GM18520 (cell line): ENCODE data around the gene SLC35E1.

ENCODE experiments used
- ATAC-seq: cut with Tn5 transposase; IDR thresholded peaks from one replicate; pipeline ENCODE4 v1.9.1; 2021; ENCODE audit not compliant: unreplicated experiment

Gene SLC35E1

DNA sequence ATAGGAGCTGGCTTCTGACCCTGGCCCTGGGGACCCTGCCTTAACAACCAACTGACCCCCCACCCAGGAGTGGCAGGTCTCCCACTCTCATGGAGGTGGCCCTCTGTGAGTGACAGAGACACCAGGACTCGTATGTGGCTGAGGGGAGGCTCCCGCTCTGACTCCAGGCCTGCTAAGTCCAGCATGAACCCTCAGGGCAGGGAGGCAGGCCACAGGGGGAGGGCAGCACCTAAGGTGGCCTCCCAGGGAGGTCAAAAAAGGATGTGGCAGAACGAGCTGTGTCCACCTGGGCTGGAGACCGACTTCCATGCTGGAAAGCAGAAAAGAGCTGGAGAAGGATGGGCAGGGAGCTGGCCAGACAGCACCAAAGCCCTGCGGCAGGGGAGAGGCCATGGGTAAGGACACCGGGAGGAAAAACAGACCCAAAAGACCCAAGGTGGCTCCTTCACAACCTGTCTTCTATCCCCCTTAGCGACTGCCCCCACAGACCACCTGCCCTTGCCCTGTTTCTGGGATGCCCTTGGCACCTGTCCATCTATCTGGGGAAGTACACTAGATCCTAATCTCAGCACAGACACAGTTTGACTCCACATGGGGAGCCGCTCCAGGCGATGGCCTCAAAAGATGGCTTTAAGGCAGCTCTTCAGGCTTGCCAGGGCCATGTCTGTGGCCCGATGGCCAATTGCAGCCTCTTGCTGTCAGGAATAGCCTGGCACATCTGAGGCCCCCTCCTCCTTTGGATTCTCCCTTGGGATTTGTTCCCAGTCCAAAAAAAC lies 10.5 kb upstream of the SLC35E1 start:
- ATAC-seq: no peak

GRCh38 chr19:16581971-16582343 lies 9.7 kb upstream of the SLC35E1 start:
- no peak for ATAC-seq

DNA sequence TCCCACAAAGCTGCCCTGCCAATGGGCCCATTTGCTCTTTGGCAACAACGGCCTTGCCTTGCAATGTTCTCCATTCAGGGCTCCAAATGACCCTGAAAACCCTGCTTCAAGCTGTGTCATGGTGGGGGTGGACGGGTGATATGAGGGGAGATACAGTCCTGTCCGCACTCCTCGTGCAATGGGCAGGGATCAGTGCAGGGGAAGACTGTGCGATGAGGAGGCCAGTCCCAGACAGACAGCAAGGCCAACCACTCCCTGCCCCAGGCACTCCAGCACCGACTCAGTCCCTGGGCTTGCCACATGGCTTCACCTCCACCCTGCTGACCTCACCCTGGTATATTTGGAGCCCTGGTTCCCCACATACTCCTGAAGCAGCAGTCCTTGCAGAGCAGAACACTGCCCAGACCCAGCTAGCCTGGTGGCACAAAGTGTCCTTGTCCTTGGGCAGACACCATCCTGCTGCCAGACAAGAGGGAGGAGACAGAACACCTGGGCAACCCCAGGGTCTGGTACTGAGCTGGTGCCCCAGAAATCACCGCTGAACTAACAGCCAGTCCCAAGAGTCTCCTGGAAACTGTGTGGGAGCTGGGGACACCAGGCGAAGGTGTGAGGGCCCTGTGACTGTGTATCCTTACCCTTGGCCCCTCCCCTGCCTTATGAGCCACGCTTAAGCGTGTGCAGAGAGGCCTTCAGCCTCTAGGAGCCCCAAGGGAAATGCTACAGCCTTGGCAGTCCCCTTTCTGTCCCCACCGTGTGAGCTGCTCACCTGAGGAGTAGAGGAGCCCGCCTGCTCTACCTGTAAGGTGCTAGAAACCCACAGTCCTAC lies 9.1 kb upstream of the SLC35E1 start:
- ATAC-seq: no peak

GRCh38 chr19:16579381-16579780 lies 7.2 kb upstream of the SLC35E1 start:
- ATAC-seq: no peak

DNA sequence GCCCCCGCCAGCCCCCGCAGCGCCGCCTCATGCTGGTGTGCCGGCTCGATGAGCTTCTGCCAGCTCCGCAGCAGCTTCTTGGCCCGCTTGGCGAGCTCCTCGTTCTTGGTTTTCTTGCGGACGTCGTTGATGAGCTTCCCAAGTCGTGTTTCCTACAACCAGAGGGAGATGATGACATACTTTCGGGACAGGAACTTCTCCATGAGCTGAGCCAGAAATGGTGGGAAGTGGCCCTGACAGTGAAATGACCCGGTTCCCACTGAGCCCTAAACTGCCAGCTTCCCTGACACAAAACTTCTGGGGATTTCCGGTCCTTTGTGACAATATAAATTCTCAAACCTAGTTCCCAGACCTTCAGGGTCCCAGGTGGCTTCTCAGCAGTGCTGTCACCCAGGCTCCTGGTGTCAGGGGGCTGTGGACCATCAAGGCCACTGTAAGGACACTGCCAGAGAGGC lies 5.3 kb upstream of the SLC35E1 start:
- no peak for ATAC-seq

- no peak for ATAC-seq
Observed at GRCh38 chr19:16576690-16577530, 4.7 kb upstream of the SLC35E1 start.

- no peak for ATAC-seq
Observed at GRCh38 chr19:16575861-16576689, 3.9 kb upstream of the SLC35E1 start.

GRCh38 chr19:16575282-16575681 lies 3.1 kb upstream of the SLC35E1 start:
- no peak for ATAC-seq

DNA sequence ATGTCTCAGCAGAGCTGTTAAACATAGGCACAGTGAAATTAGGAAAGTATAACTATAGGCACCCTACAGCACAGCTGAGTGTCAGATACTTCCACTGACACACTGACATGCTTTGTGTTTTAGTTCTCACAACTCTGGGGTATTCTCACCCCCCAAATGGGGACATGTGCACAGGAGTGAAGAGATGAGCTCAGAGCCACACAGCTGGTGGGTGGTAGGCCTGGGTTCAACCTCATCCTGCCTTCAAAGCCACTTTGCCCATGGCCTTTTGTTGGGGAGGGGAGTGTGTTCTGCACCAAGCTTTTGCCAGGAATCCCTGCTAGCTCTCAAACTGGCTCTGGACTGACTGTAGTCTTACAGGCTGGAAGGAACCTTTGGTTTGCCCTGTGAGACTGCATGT lies 1.7 kb upstream of the SLC35E1 start:
- ATAC-seq: no peak

DNA sequence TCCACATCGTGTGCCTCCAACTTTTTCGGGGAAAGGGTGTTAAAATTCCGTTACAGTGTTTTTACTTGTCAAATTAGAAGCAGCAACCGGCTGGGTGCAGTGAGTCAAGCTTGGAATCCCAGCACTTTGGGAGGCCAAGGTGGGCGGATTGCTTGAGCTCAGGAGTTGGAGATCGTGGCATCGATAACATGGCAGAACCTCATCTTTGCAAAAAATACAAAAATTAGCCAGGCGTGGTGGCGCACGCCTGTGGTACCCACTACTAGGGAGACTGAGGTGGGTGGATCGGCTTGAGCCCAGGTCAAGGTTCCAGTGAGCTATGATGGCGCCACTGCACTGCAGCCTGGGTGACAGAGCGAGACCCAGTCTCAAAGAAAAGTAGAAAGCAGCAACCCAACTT lies 1.1 kb upstream of the SLC35E1 start:
- ATAC-seq: no peak

DNA sequence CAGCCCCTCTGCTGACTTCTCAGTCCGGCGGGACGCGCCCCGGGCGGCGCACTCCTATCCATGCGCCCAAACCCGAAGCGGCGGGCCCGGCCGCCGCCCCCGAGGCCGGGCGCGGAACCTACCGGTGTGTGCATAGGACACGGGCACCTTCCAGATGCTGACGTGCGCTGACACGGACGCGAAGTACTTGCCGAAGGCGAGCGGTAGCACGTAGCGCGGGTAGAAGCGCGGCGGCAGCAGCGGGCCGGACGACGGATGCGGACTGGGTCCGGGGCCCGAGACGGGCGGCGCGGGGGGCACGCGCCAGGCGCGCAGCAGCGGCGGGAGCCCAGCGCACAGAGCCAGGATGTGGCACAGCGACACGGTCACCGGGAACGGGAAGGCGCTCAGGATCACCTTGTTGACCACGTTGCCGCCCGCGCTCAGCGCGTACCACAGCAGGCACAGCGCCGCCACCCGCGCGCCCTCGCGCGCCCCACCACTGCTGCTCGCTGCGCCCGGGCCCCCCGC lies 338 bp downstream of the SLC35E1 start:
- ATAC-seq: peak; percentile 23

DNA sequence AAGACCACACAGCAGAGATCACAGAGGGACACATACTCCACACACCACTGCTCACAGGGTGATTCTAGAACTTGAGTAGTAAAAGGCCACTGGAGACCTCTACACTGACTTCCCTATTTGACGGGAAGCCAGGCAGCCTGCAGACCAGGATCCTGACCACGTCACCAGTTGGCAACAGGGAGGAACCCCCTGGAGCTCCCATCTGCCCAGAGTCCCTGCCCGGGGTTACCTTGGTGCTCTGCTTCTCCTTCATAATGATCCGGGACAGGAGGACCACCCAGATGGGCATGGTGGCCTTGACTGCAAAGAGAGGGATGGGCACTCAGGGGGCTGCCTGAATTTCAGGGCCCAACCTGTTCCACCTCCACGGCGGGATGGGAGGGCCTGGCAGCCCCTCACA lies 932 bp downstream of the SLC35E1 start:
- ATAC-seq: no peak

DNA sequence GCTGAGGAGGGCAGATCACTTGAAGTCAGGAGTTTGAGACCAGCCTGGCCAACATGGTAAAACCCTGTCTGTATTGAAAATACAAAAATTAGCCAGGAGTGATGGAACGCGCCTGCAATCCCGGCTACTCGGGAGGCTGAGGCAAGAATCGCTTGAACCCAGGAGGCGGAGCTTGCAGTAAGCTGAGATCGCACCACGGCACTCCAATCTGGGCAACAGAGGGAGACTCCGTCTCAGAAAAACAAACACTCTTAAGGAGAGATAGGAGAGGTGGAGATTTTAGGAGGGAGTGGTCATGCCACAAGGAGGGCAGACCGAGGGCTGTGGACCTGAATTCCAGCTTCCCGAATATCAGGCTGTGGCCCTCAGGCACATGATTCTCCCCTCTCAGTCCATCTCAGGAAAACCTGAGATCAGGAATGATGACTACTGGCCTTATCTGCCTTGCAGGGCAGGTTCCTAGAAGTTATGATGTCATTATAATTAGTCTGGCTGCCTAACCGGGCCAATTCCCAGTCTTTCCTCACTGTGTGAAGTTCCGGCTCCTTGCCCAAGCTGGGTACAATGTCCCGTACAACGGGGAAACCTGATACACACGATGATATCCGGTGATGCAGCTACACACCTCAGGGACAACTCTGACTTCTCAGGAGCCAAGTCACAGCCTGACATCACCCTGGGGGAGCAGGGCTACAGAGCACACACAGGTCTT lies 2.5 kb downstream of the SLC35E1 start:
- no peak for ATAC-seq

- ATAC-seq: no peak
Observed at GRCh38 chr19:16566702-16567101, 5.5 kb downstream of the SLC35E1 start.

DNA sequence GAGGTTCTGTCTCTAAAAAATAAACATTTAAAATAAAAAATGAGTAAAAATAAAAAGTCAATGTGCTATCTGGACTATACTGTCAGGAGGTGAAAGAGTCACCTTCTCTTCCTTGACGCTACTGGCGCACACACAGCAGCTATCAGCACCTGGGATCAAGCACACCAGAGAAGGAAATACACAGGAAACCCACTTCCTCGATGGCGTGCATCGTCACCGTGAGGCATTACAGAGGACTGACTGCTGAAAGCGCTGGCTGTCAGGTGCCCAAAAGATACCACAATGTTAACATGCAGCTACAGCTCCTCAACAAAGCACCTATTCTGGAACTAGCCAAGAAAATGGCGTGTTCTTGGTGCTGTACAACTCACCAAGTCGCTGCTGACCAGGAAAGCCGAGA lies 6.1 kb downstream of the SLC35E1 start:
- ATAC-seq: no peak

DNA sequence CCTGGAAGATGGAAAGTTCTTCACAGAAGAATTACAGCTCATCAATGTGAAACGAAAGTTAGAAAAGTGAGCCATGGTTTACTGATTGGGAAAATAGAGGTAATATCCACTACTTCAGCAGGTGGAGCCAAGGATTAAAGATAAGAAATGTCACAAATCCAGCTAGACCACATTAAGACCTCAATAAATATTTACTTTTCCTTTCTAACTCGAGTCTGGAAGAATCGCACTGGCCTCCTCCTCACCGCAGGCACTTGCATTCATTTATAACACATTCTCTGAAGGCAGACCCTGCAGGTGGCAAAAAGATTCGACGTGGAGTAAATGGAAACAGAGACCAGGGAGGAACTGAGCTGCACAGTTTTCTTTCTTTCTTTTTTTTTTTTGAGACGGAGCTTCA lies 7.4 kb downstream of the SLC35E1 start:
- no peak for ATAC-seq

DNA sequence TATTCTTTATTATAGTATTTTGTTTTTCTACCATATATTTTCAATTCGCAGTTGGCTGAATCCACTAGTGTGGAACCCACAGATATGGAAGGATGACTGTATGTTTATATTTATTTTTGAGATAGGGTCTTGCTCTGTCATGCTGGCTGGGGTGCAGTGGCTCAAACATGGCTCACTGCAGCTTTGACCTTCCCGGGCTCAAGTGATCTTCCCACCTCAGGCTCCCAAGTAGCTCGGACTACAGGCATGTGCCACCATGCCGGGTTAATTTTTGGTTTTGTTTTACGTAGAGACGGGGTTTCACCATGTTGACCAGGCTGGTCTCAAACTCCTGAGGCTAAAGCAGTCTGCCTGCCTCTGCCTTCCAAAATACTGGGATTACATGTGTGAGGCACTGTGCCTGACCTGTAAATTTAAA lies 9.6 kb downstream of the SLC35E1 start:
- no peak for ATAC-seq

- no peak for ATAC-seq
Observed at GRCh38 chr19:16561382-16561781, 10.8 kb downstream of the SLC35E1 start.

- ATAC-seq: no peak
Observed at GRCh38 chr19:16559780-16560276, 12.4 kb downstream of the SLC35E1 start.
